Airway epithelial cell (primary cell): ENCODE data around the gene TXNDC12. TPM values are rescaled to one million over a fixed set of nuclear protein-coding genes. Genes with fewer than 3 reads are reported as not detected.

Experiments
- total RNA-seq: library from RNA; depleted of rRNA; stranded (reverse); fragments of >200 nt; gene quantifications from 2 replicates; pipeline ENCODE4 v1.2.3, GENCODE V29; 2015

Gene TXNDC12
- 39.0 and 48.9 TPM in 2 replicates for total RNA-seq

GRCh38 chr1:52055066-52055865 is at the start of gene TXNDC12:
Gene TXNDC12 (minus strand): TSS chr1:52055191. CDS start chr1:52055096, 95 bp downstream.

GRCh38 chr1:52056163-52056936 is 1.4 kb upstream of the TXNDC12 start, which contains the start of gene BTF3L4:
Gene BTF3L4 (plus strand): TSS chr1:52056295. CDS start chr1:52059848, 3,553 bp downstream.

GRCh38 chr1:52033190-52034049 is 21.6 kb downstream of the TXNDC12 start, which contains the start of gene KTI12:
Gene KTI12 (minus strand): TSS chr1:52033810. CDS start chr1:52033761, 49 bp downstream.

GRCh38 chr1:51990478-51990965 is 64.5 kb downstream of the TXNDC12 start, which contains the start of gene RAB3B:
Gene RAB3B (minus strand): TSS chr1:51990700. CDS start chr1:51977117, 13,583 bp downstream.

Other genes starting within 250 kb of the TXNDC12 start
- 58.6 and 73.7 TPM in 2 replicates for gene NRDC, start 176.5 kb downstream of the TXNDC12 start, total RNA-seq
- 4.7 and 6.7 TPM in 2 replicates for gene RAB3B, start 64.5 kb downstream of the TXNDC12 start, total RNA-seq
- gene KTI12, start 21.4 kb downstream of the TXNDC12 start, total RNA-seq = 9.3 and 10.9 TPM in 2 replicates
- gene BTF3L4, start 1.1 kb upstream of the TXNDC12 start, total RNA-seq = 29.4 and 38.6 TPM in 2 replicates
- gene ZFYVE9, start 86.9 kb upstream of the TXNDC12 start, total RNA-seq = 11.4 and 16.7 TPM in 2 replicates